Tibial nerve (tissue), 3 donors: ENCODE data around the gene STMN3.

Source experiments
- CTCF ChIP-seq, 5 experiments: fragments of 200-600 bp in 3 of 5; fragments of 450-650 bp in 2 of 5; sonication (generic) in 3 of 5; IDR thresholded peaks; one replicate each; pipeline ENCODE4 v1.5.1; 2016 to 2019; ENCODE audit warnings: antibody characterized with exemption in 5 of 5, mild to moderate bottlenecking in 3 of 5, moderate library complexity in 2 of 5
- POLR2A ChIP-seq, 2 donors: fragments of 450-650 bp; IDR thresholded peaks; one replicate each; pipeline ENCODE4 v1.6.1; 2017; ENCODE audit warnings: antibody characterized with exemption in 2 of 2, mild to moderate bottlenecking in 2 of 2, moderate library complexity in 2 of 2

- TF ChIP-seq POLR2A (IDR thresholded peaks at IDR 0.05) (no peak), CTCF (IDR thresholded peaks at IDR 0.05) (no peak)
These were observed 38.6 kb upstream of the STMN3 start for GRCh38 chr20:63691711-63692435.
